H1 (cell line): ENCODE results near the gene PRKCA. TPM values are rescaled to one million over a fixed set of nuclear protein-coding genes. Genes with fewer than 3 reads are reported as not detected.

Experiments
- CTCF ChIA-PET: fragments of 300-600 bp; sonication (Branson Sonifier 250); formaldehyde crosslinking; loops from one replicate; lab custom pipeline; 2021; ENCODE audit not compliant: partially characterized antibody; lab: Charles Lee
- POLR2A ChIA-PET: fragments of 300-600 bp; sonication (Branson Sonifier 250); formaldehyde crosslinking; loops from one replicate; lab custom pipeline; 2021; ENCODE audit warnings: inconsistent platforms; ENCODE audit not compliant: partially characterized antibody; lab: Charles Lee
- DNase-seq, 2 experiments: peaks; one replicate each; pipeline versions ENCODE4 v3.0.0 to v3.0.0-alpha.2; 2010 to 2022; ENCODE audit warnings: low spot score in 2 of 2, low read depth in 1 of 2, mixed read lengths in 1 of 2
- FAIRE-seq: peaks from 2 replicates; lab custom pipeline; 2011; peaks lifted over from hg19 to GRCh38; lab: Jason Lieb, UNC
- H2AFZ ChIP-seq: 2 replicates; pipeline ENCODE4 v1.8.1; 2012; ENCODE audit warnings: low read length, inconsistent platforms
- H2AK5ac ChIP-seq: 2 replicates; pipeline ENCODE4 v1.6.1; 2013; ENCODE audit warnings: low read depth, low read length
- H2BK120ac ChIP-seq: replicated peaks from 2 replicates; pipeline ENCODE3; 2013; ENCODE audit warnings: low read depth, low read length, inconsistent platforms
- H2BK12ac ChIP-seq: 2 replicates; pipeline ENCODE4 v1.6.1; 2013; ENCODE audit warnings: low read depth, low read length
- H2BK15ac ChIP-seq: 2 replicates; pipeline ENCODE4 v1.6.1; 2013; ENCODE audit warnings: low read length
- H2BK20ac ChIP-seq: 2 replicates; pipeline ENCODE4 v1.6.1; 2013; ENCODE audit warnings: low read length
- H2BK5ac ChIP-seq: 2 replicates; pipeline ENCODE4 v1.6.1; 2013; ENCODE audit warnings: low read depth, low read length
- H3K14ac ChIP-seq: 2 replicates; pipeline ENCODE4 v1.6.1; 2013; ENCODE audit warnings: inconsistent platforms; ENCODE audit not compliant: insufficient read length
- H3K18ac ChIP-seq: 2 replicates; pipeline ENCODE4 v1.6.1; 2013; ENCODE audit warnings: low read length; ENCODE audit errors: extremely low read depth
- H3K23ac ChIP-seq: 2 replicates; pipeline ENCODE4 v1.6.1; 2013; ENCODE audit warnings: inconsistent platforms; ENCODE audit not compliant: insufficient read length
- H3K23me2 ChIP-seq: 2 replicates; pipeline ENCODE4 v1.6.1; 2013; ENCODE audit warnings: low read depth, low read length
- H3K27ac ChIP-seq: 2 replicates; pipeline ENCODE4 v1.6.1; 2011; ENCODE audit warnings: low read depth, low read length, inconsistent platforms
- H3K27me3 ChIP-seq, 4 experiments: replicated peaks in 1 of 4; 1 replicate in 1 of 4; 2 replicates in 3 of 4; pipeline versions ENCODE4 v1.6.1 to v1.8.1; 2011 to 2013; ENCODE audit warnings: low read length in 3 of 4, mild to moderate bottlenecking in 3 of 4, inconsistent platforms in 2 of 4, mixed read lengths in 2 of 4, moderate library complexity in 1 of 4; ENCODE audit not compliant: control insufficient read depth in 3 of 4, insufficient read depth in 3 of 4; ENCODE audit errors: extremely low read depth in 1 of 4
- H3K36me3 ChIP-seq, 4 experiments: 2 replicates each; pipeline versions ENCODE4 v1.6.1 to v1.8.1; 2011 to 2013; ENCODE audit warnings: mild to moderate bottlenecking in 4 of 4, low read length in 3 of 4, moderate library complexity in 2 of 4, control low read depth in 1 of 4, inconsistent platforms in 1 of 4; ENCODE audit not compliant: insufficient read depth in 4 of 4, control insufficient read depth in 2 of 4
- H3K4ac ChIP-seq: replicated peaks from 2 replicates; pipeline ENCODE3; 2013; ENCODE audit warnings: low read length, low read depth, mixed read lengths, inconsistent platforms; ENCODE audit not compliant: insufficient read length
- H3K4me1 ChIP-seq, 4 experiments: replicated peaks in 1 of 4; 1 replicate in 1 of 4; 2 replicates in 3 of 4; pipeline versions ENCODE4 v1.6.1 to v1.8.1; 2011 to 2013; ENCODE audit warnings: low read length in 3 of 4, inconsistent platforms in 2 of 4, mixed read lengths in 1 of 4; ENCODE audit not compliant: insufficient read depth in 4 of 4, control insufficient read depth in 3 of 4
- H3K4me2 ChIP-seq, 2 experiments: 2 replicates each; pipeline versions ENCODE4 v1.6.1 to v1.8.1; 2011 to 2013; ENCODE audit warnings: low read depth in 2 of 2, low read length in 2 of 2, control low read depth in 1 of 2, inconsistent platforms in 1 of 2, mild to moderate bottlenecking in 1 of 2; ENCODE audit not compliant: insufficient read depth in 1 of 2
- H3K4me3 ChIP-seq, 4 experiments: fragments of 200-600, 300-600 bp in 1 of 4; sonication (generic), shearing (Covaris generic), sonication (Bioruptor Twin) in 1 of 4; 2 replicates each; pipeline versions ENCODE4 v1.5.1 to v1.8.1; 2011 to 2016; ENCODE audit warnings: low read length in 4 of 4, low read depth in 3 of 4, control low read depth in 2 of 4, inconsistent platforms in 2 of 4, mild to moderate bottlenecking in 2 of 4, mixed read lengths in 1 of 4, moderate library complexity in 1 of 4; ENCODE audit not compliant: insufficient read depth in 2 of 4; ENCODE audit errors: extremely low read depth in 1 of 4
- H3K56ac ChIP-seq: replicated peaks from 2 replicates; pipeline ENCODE3; 2013; ENCODE audit warnings: low read depth, mild to moderate bottlenecking, mixed read lengths, low read length, inconsistent platforms; ENCODE audit not compliant: insufficient read length
- H3K79me1 ChIP-seq: 2 replicates; pipeline ENCODE4 v1.6.1; 2013; ENCODE audit warnings: low read depth, low read length, control low read depth
- H3K79me2 ChIP-seq, 2 experiments: 2 replicates each; pipeline versions ENCODE4 v1.6.1 to v1.8.1; 2012 to 2013; ENCODE audit warnings: low read length in 2 of 2, mild to moderate bottlenecking in 2 of 2, inconsistent platforms in 1 of 2; ENCODE audit not compliant: insufficient read depth in 2 of 2, control insufficient read depth in 1 of 2
- H3K9ac ChIP-seq, 4 experiments: replicated peaks in 1 of 4; 1 replicate in 1 of 4; 2 replicates in 3 of 4; pipeline versions ENCODE4 v1.6.1 to v1.8.1; 2011 to 2013; ENCODE audit warnings: low read depth in 3 of 4, low read length in 3 of 4, control low read depth in 2 of 4, mild to moderate bottlenecking in 2 of 4, moderate library complexity in 2 of 4, inconsistent platforms in 1 of 4; ENCODE audit errors: extremely low read depth in 1 of 4
- H3K9me3 ChIP-seq, 2 experiments: 2 replicates each; pipeline versions ENCODE4 v1.6.1 to v1.8.1; 2012 to 2013; ENCODE audit warnings: mild to moderate bottlenecking in 2 of 2, moderate library complexity in 2 of 2, control low read depth in 1 of 2, inconsistent platforms in 1 of 2, low read depth in 1 of 2, low read length in 1 of 2, mixed read lengths in 1 of 2; ENCODE audit not compliant: insufficient read depth in 2 of 2
- H4K20me1 ChIP-seq, 2 experiments: replicated peaks in 1 of 2; 2 replicates each; pipeline versions ENCODE3 to v1.8.1; 2011 to 2013; ENCODE audit warnings: inconsistent platforms in 2 of 2, low read length in 2 of 2, mild to moderate bottlenecking in 1 of 2; ENCODE audit not compliant: insufficient read depth in 2 of 2, control insufficient read depth in 1 of 2
- H4K5ac ChIP-seq: 2 replicates; pipeline ENCODE4 v1.6.1; 2013; ENCODE audit warnings: low read length, low read depth, mixed read lengths, inconsistent platforms; ENCODE audit not compliant: insufficient read length
- H4K8ac ChIP-seq: 2 replicates; pipeline ENCODE4 v1.8.0; 2013; ENCODE audit warnings: mild to moderate bottlenecking, moderate library complexity, low read length, inconsistent platforms; ENCODE audit not compliant: insufficient read depth; ENCODE audit errors: extremely low read depth
- H4K91ac ChIP-seq: replicated peaks from 2 replicates; pipeline ENCODE3; 2013; ENCODE audit warnings: low read length, mixed read lengths, inconsistent platforms; ENCODE audit not compliant: insufficient read length
- ASH2L ChIP-seq: fragments of 200-600, 300-600 bp; sonication (generic); IDR thresholded peaks from one replicate; pipeline ENCODE4 v1.7.1; 2017; ENCODE audit warnings: low read length
- ATF2 ChIP-seq: IDR thresholded peaks from 2 replicates; pipeline ENCODE4 v1.6.1; 2012; ENCODE audit warnings: low read length, inconsistent platforms
- BCL11A ChIP-seq, 2 experiments: IDR thresholded peaks; one replicate each; pipeline ENCODE4 v1.6.1; 2011; ENCODE audit warnings: low read depth in 2 of 2, low read length in 2 of 2, mild to moderate bottlenecking in 2 of 2
- CTCF ChIP-seq, 3 experiments: IDR thresholded peaks; 1 replicate in 2 of 3; 2 replicates in 1 of 3; pipeline versions ENCODE4 v1.5.1 to v1.6.1; 2011; ENCODE audit warnings: low read length in 3 of 3, mild to moderate bottlenecking in 3 of 3, inconsistent platforms in 2 of 3, low read depth in 1 of 3, moderate library complexity in 1 of 3; ENCODE audit not compliant: insufficient read depth in 1 of 3; ENCODE audit errors: control extremely low read depth in 1 of 3
- MAX ChIP-seq: IDR thresholded peaks from 2 replicates; pipeline ENCODE4 v1.6.1; 2012; ENCODE audit warnings: inconsistent platforms
- NRF1 ChIP-seq: IDR thresholded peaks from 2 replicates; pipeline ENCODE4 v1.6.1; 2011; ENCODE audit warnings: mild to moderate bottlenecking, low read depth, low read length, improper control_type of control experiment
- RXRA ChIP-seq: IDR thresholded peaks from 2 replicates; pipeline ENCODE4 v1.6.1; 2011; ENCODE audit warnings: low read depth, mild to moderate bottlenecking, low read length, moderate library complexity; ENCODE audit not compliant: insufficient read depth
- SP4 ChIP-seq: IDR thresholded peaks from 2 replicates; pipeline ENCODE4 v1.6.1; 2012; ENCODE audit warnings: low read length, inconsistent platforms
- SRF ChIP-seq: IDR thresholded peaks from 2 replicates; pipeline ENCODE4 v1.6.1; 2011; ENCODE audit warnings: mild to moderate bottlenecking, low read depth, low read length, moderate library complexity
- TBP ChIP-seq: IDR thresholded peaks from 2 replicates; pipeline ENCODE4 v1.6.1; 2011; ENCODE audit warnings: low read depth, low read length, improper control_type of control experiment
- WGBS, 2 experiments: shearing (Covaris generic) in 1 of 2; methylation state at CpG; one replicate each; pipeline versions ENCODE4 v1.1.6 to v1.1.7; 2013 to 2015; ENCODE audit warnings: low lambda C conversion rate in 2 of 2, mixed read lengths in 2 of 2, inconsistent platforms in 1 of 2, low coverage in 1 of 2, missing lambda C conversion rate in 1 of 2; ENCODE audit not compliant: insufficient replicate concordance in 2 of 2, insufficient coverage in 1 of 2, insufficient read length in 1 of 2; ENCODE audit errors: extremely low coverage in 1 of 2, missing lambda C conversion rate in 1 of 2; 5-methylcytosine and 5-hydroxymethylcytosine counted together
- polyA plus RNA-seq, 7 experiments: library from polyadenylated mRNA; depleted of rRNA in 3 of 7; stranded (reverse) in 5 of 7; unstranded in 2 of 7; fragments of >200 nt in 5 of 7; fragments of 200-250 nt in 2 of 7; gene quantifications; 1 replicate in 5 of 7; 2 replicates in 1 of 7; 4 replicates in 1 of 7; pipeline versions ENCODE4 v1.2.1 to v1.2.3, GENCODE V29; 2011 to 2013; ENCODE audit warnings: missing spikeins in 2 of 7, mixed read lengths in 2 of 7
- total RNA-seq: library from RNA; stranded (reverse); fragmentation: NEBNext Ultra II Directional; extraction: Animal tissue kit (Norgen Biotek cat#: 25700); gene quantifications from 2 replicates; pipeline ENCODE4 v1.2.1, GENCODE V29; 2021

PRKCA gene
- total and polyA plus RNA-seq, 2 of the 8 experiments (the other 6 are each of a cell fraction or from before 2014, with no cell fraction given), result 5.8 to 17.8 TPM

- Histone ChIP-seq H4K5ac (no peak overlapping the region), H3K36me3 (no peaks in the 10 kb centered on the region), H3K79me2 (peaks cover 0 to 4% of the 10 kb centered on the region in 2 experiments; a peak in 1 of 4 replicates), H3K9ac (no peak overlapping the region), H2BK5ac (no peak overlapping the region), H3K56ac (no peak overlapping the region), H2BK12ac (no peak overlapping the region), H2BK15ac (no peak overlapping the region), H3K27ac (no peak overlapping the region), H3K4me2 (no peak overlapping the region), H4K91ac (no peak overlapping the region), H2AFZ (no peak overlapping the region), H3K4me3 (no peak overlapping the region), H2BK20ac (no peak overlapping the region), H3K79me1 (no peaks in the 10 kb centered on the region), H3K14ac (no peak overlapping the region), H3K4ac (no peak overlapping the region), H3K23me2 (no peaks in the 10 kb centered on the region), H3K4me1 (peaks cover 0 to under 1% (median 0%) of the 10 kb centered on the region in 4 experiments; a peak in 2 of 7 replicates), H4K8ac (no peak overlapping the region), H3K23ac (no peak overlapping the region), H3K27me3 (no peaks in the 10 kb centered on the region), H4K20me1 (no peaks in the 10 kb centered on the region), H2BK120ac (no peak overlapping the region), H2AK5ac (no peak overlapping the region), H3K18ac (no peak overlapping the region), H3K9me3 (no peaks in the 10 kb centered on the region)
- ChIA-PET POLR2A (no interaction called here), CTCF (interaction anchor here (1.2 kb wide), 1 partner anchor 23 kb away, joined by 3 read pairs; no protein-coding TSS in a partner anchor)
- 91% methylated on average over 4 of the region's 4 CpGs; no CpG with 5 or more reads in 1 of the 2 experiments for WGBS, 2 experiments
- no peak for DNase-seq
- FAIRE-seq, result no peak
- TF ChIP-seq ATF2 (no peak), BCL11A (IDR thresholded peaks at IDR 0.05; ENCODE audit: low read depth in 2 of 2, low read length in 2 of 2) (no peak), CTCF (IDR thresholded peaks at IDR 0.05; ENCODE audit: control extremely low read depth in 1 of 3, insufficient read depth in 1 of 3, low read depth in 1 of 3, low read length in 3 of 3) (no peak), NRF1 (no peak), SRF (no peak), ASH2L (no peak), MAX (no peak), TBP (no peak), RXRA (no peak), SP4 (no peak)
Observed at GRCh38 chr17:66379544-66379943, 77.1 kb downstream of the PRKCA start.
